Smooth muscle cell (in vitro differentiated cells): ENCODE results near the gene INPP5B. TPM values are rescaled to one million over a fixed set of nuclear protein-coding genes. Genes with fewer than 3 reads are reported as not detected.

Experiments
- DNase-seq: peaks from one replicate; lab custom pipeline; 2025; ENCODE audit not compliant: unreplicated experiment; lab: John Stamatoyannopoulos, UW
- H2AFZ ChIP-seq: fragments of 200-600 bp; sonication (generic); 2 replicates; pipeline ENCODE4 v1.6.0; 2016; ENCODE audit warnings: antibody characterized with exemption, low read depth, mild to moderate bottlenecking
- H3F3A ChIP-seq: fragments of 200-600 bp; sonication (generic); 2 replicates; pipeline ENCODE4 v1.6.0; 2017; ENCODE audit warnings: antibody characterized with exemption, low read depth
- H3K27ac ChIP-seq: fragments of 200-600 bp; sonication (generic); 2 replicates; pipeline ENCODE4 v1.5.1; 2016; ENCODE audit warnings: low read depth, mild to moderate bottlenecking
- H3K27me3 ChIP-seq: fragments of 200-600 bp; sonication (generic); 2 replicates; pipeline ENCODE4 v1.6.1; 2016; ENCODE audit warnings: low read depth, mild to moderate bottlenecking
- H3K36me3 ChIP-seq: fragments of 200-600 bp; sonication (generic); 2 replicates; pipeline ENCODE4 v1.5.1; 2016; ENCODE audit warnings: low read depth
- H3K4me1 ChIP-seq: fragments of 200-600 bp; sonication (generic); 2 replicates; pipeline ENCODE4 v1.5.1; 2016; ENCODE audit warnings: low read depth
- H3K4me2 ChIP-seq: fragments of 200-600 bp; sonication (generic); 2 replicates; pipeline ENCODE4 v1.6.0; 2016; ENCODE audit warnings: mild to moderate bottlenecking
- H3K4me3 ChIP-seq: fragments of 200-600 bp; sonication (generic); 2 replicates; pipeline ENCODE4 v1.5.1; 2016; ENCODE audit warnings: mild to moderate bottlenecking
- H3K79me2 ChIP-seq: fragments of 200-600 bp; sonication (generic); 2 replicates; pipeline ENCODE4 v1.6.0; 2016; ENCODE audit warnings: low read depth, mild to moderate bottlenecking
- H3K9ac ChIP-seq: fragments of 200-600 bp; sonication (generic); 2 replicates; pipeline ENCODE4 v1.6.0; 2016; ENCODE audit warnings: low read depth
- H3K9me3 ChIP-seq: fragments of 200-600 bp; sonication (generic); replicated peaks from 2 replicates; pipeline ENCODE4 v1.5.1; 2016; ENCODE audit warnings: low read depth
- H4K20me1 ChIP-seq: fragments of 200-600 bp; sonication (generic); 2 replicates; pipeline ENCODE4 v1.6.0; 2016; ENCODE audit warnings: low read depth
- CTCF ChIP-seq: fragments of 200-600 bp; sonication (generic); IDR thresholded peaks from 2 replicates; pipeline ENCODE4 v1.5.1; 2017; ENCODE audit warnings: borderline replicate concordance, mild to moderate bottlenecking, antibody characterized with exemption; ENCODE audit not compliant: insufficient read depth, poor library complexity, severe bottlenecking
- WGBS: methylation state at CpG from one replicate; pipeline ENCODE4 v1.1.7; 2016; ENCODE audit warnings: low lambda C conversion rate; 5-methylcytosine and 5-hydroxymethylcytosine counted together
- polyA plus RNA-seq: library from polyadenylated mRNA; unstranded; fragments of >200 nt; fragmentation: Nextera tagmentation; extraction: Ambion mirVana; gene quantifications from 2 replicates; pipeline ENCODE4 v1.2.1, GENCODE V29; 2016
- total RNA-seq: library from RNA; depleted of rRNA; stranded (reverse); fragments of >200 nt; gene quantifications from 2 replicates; pipeline ENCODE4 v1.2.3, GENCODE V29; 2014

The INPP5B gene
- total and polyA plus RNA-seq, 2 experiments from 2014 or later, result 6.7 to 11.0 TPM

- Histone ChIP-seq H3K4me3 (peak overlapping the region; percentile 90), H3K79me2 (peaks cover 22% of the 10 kb centered on the region), H3K4me2 (peak overlapping the region; percentile 97), H3K9me3 (no peaks in the 10 kb centered on the region), H4K20me1 (peaks cover 9% of the 10 kb centered on the region), H3K27ac (peak overlapping the region; percentile 57), H3K9ac (peak overlapping the region; percentile 86), H3K4me1 (peaks cover 10% of the 10 kb centered on the region), H2AFZ (peak overlapping the region; percentile 60), H3K27me3 (no peaks in the 10 kb centered on the region), H3K36me3 (peaks cover 10% of the 10 kb centered on the region), H3F3A (peaks cover 20% of the 10 kb centered on the region)
- WGBS, result under 1% methylated on average over 30 of the region's 30 CpGs
- no peak for DNase-seq
- no peak for TF ChIP-seq CTCF
Measured at GRCh38 chr1:37989361-37989930, 42.6 kb upstream of the INPP5B start.

GRCh38 chr1:37987679-37988078, 40.8 kb upstream of the INPP5B start:
- H3K4me2 ChIP-seq, result no peak overlapping the region
- no peak for DNase-seq

GRCh38 chr1:37983546-37983945, 36.7 kb upstream of the INPP5B start:
- DNase-seq, result no peak
- Histone ChIP-seq H3K4me1 (peaks cover 4% of the 10 kb centered on the region), H3K4me2 (no peak overlapping the region), H2AFZ (no peak overlapping the region), H3K36me3 (peaks cover 25% of the 10 kb centered on the region), H3K79me2 (peaks cover 12% of the 10 kb centered on the region), H3K9me3 (no peaks in the 10 kb centered on the region), H3F3A (no peaks in the 10 kb centered on the region), H3K9ac (no peak overlapping the region), H3K27me3 (no peaks in the 10 kb centered on the region), H3K27ac (no peak overlapping the region), H4K20me1 (peaks cover 9% of the 10 kb centered on the region), H3K4me3 (no peak overlapping the region)
- 93% methylated on average over 2 of the region's 2 CpGs for WGBS
- TF ChIP-seq CTCF, result no peak

More at GRCh38 chr1:37987679-37988078, 40.8 kb upstream of the INPP5B start:
- no peak overlapping the region for H3K4me3 ChIP-seq
- peaks cover 10% of the 10 kb centered on the region for H3K4me1 ChIP-seq
- H3K27me3 ChIP-seq, result no peaks in the 10 kb centered on the region
- H3K27ac ChIP-seq, result no peak overlapping the region
- H2AFZ ChIP-seq, result no peak overlapping the region
- WGBS, result 70% methylated on average over 1 of the region's 1 CpG
- H3K9me3 ChIP-seq, result no peaks in the 10 kb centered on the region
- no peak for TF ChIP-seq CTCF
- H3F3A ChIP-seq, result peaks cover 12% of the 10 kb centered on the region
- peaks cover 9% of the 10 kb centered on the region for H4K20me1 ChIP-seq
- H3K79me2 ChIP-seq, result peaks cover 22% of the 10 kb centered on the region
- H3K9ac ChIP-seq, result no peak overlapping the region
- peaks cover 16% of the 10 kb centered on the region for H3K36me3 ChIP-seq

GRCh38 chr1:37978541-37978940, 31.7 kb upstream of the INPP5B start:
- Histone ChIP-seq H2AFZ (no peak overlapping the region), H3K27me3 (no peaks in the 10 kb centered on the region), H3K27ac (no peak overlapping the region), H3K4me3 (no peak overlapping the region), H3F3A (no peaks in the 10 kb centered on the region), H3K9me3 (no peaks in the 10 kb centered on the region), H3K36me3 (peaks cover 38% of the 10 kb centered on the region), H3K79me2 (peaks cover 5% of the 10 kb centered on the region), H3K4me1 (no peaks in the 10 kb centered on the region), H3K9ac (no peak overlapping the region), H4K20me1 (no peaks in the 10 kb centered on the region), H3K4me2 (no peak overlapping the region)
- TF ChIP-seq CTCF, result no peak
- DNase-seq, result no peak
- 75% methylated on average over 4 of the region's 4 CpGs for WGBS
